AG08396 (cell line): ENCODE results near the gene DVL2.
A peak's percentile ranks its signal among the peaks of the same experiment; 100 is the strongest.
"Not testable (repeated sequence)": the region's sequence is repeated elsewhere in the genome, so short reads cannot be mapped to it uniquely, and the experiment has no call there.

Experiments used
- DNase-seq: peaks from one replicate; pipeline ENCODE4 v3.0.0; 2012; ENCODE audit warnings: low spot score, mixed read lengths

DVL2 gene

DNA sequence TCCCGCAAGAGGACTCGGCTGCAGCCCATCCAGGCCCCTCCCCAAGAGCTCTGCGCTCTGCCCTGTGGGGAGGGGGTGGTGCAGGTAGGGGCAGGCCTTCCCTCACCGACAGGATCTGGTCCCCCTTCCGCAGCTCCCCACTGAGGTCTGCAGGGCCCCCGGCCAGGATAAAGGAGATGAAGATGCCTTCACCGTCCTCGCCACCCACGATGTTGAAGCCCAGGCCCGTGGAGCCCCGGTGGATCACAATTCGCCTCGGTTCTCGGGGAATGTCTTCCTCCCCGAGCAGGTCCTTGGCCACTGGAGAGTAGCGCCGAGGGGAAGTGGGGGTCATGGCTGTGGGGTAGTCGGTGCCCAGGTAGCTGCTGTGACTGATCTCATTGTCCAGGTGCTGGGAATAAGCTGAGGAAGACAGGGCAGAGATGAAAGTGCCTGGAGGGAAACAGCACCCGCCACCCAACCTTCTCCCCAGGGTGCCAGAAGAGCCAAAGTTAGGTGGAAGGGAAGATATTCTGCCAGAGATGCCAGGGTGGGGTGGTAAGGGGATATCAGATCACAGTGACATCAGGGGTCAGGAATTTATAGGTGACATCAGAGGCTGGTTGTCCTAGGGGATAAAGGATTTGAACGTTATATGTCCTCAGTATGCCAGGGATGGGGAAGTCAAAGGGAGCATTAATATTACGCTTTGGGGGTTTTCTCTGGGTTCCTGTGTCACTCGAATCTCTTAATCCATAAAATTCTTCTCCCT, 37.5 kb downstream of the DVL2 start:
- no peak for DNase-seq

- no peak for DNase-seq
These were observed 38.3 kb downstream of the DVL2 start for GRCh38 chr17:7195971-7196370.

GRCh38 chr17:7192271-7192937, 41.9 kb downstream of the DVL2 start:
- DNase-seq, result no peak

DNA sequence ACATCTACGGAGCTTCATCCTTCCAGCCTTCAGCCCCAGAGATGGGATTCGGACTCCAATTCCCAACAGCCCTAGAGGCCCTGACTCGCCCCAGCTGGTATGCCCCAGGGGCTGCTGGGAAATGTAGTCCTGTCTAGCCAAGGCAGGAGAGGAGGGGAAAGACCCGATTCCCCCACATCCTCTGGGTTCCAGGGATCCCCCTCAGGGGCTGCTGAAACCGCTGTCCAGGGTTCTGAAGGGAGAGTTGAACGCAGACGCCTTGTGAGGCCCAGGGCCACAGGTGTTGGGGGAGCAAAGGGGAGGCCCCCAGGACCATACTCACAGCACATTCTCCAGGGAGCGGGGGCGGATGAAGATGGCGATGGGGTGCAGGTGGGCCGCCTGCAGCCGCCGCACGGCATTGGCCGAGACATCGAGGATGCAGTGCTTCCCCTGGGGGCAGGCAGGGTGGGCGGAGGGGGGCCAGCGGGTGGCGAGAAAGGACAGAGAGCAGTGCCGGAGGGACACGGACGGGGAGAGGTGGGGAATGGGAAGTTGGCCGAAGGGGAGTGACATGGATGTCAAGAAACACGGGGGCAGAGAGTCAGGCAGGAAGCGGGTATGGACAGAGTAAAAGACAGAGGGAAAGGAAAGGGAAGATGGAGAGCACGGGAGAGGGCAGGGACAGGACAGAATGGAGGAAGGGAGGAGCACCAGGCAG, 42.6 kb downstream of the DVL2 start:
- DNase-seq, result peak; percentile 75

- no peak for DNase-seq
These were observed 43.2 kb downstream of the DVL2 start for GRCh38 chr17:7191069-7191468.

DNA sequence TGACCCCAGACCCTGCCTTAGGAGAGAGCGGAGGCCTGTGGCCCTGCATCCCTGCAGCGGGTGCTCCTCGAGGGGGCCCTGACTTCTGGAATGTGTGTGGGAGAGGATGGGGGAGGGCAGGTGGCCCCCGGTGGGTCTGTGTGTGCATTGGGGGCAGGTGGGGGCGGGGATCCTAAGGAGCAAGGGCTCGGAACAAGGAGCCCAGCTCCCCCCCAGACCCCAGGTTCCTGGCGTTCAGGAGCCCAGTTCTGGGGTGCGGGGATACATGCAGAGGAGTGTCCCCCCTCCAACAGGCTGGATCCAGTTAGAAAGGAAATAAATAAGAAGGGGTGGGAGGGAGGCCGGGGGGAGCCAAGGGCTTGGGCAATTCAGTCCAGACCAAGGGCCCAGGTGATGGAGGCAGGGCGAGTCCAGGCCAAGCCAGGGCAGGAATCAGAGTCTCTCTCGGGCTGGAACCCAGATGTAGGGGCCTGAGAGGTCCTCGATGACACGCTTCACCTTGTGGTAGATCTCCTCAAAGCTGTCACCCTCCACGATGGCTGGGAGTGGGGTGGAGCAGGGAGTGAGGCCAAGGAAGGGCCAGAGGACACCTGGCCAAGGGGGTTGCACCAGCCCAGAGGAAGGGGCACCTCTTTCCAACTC, 43.9 kb downstream of the DVL2 start:
- no peak for DNase-seq

DNA sequence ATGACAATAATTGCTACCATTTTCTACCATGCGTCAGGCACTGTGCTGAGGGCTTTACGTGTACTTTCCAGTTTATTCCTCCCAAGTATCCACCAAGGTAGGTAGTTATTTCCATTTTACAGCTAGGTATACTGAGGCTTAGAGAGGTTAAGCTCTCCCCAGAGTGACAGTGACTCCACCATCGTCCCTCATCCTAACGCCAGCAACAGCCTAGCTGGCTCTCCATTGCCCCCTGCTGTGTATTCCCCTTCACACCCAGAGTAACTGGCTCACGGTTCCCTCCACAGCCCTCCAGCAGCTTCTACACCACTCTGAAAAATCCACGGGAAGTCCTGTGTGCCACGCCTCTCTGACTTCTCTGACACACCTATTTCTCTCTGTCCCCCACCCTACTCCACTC, 48.1 kb downstream of the DVL2 start:
- DNase-seq, result no peak

DNA sequence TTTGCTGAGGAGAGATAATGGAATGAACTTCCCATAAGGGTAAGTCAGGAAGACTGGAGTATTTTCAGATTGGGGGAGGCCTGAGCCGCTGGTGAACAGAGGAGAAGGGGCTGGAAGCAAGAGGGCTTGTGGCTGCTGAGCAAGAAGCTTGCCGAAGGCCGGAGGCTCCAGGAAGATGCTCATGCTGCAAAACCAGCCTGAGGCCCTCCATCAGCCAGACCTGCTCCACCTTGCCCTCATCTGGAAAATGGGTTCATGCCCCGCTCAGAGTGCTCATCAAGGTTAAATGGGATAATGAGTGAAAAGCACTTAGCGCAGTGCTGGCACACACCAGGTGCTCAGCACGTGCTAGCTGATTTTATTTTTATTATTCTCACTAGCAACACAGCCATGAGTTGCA, 49.7 kb downstream of the DVL2 start:
- no peak for DNase-seq

- DNase-seq, result no peak
These were observed 50.2 kb downstream of the DVL2 start for GRCh38 chr17:7184091-7184488.

GRCh38 chr17:7183433-7184090, 50.8 kb downstream of the DVL2 start:
- DNase-seq, result no peak

- not testable (repeated sequence) for DNase-seq
These were observed 52.2 kb downstream of the DVL2 start for GRCh38 chr17:7182101-7182500.

GRCh38 chr17:7179317-7180254, 54.7 kb downstream of the DVL2 start, which contains the start of gene ASGR1:
TSS of gene ASGR1 (minus strand) at chr17:7179370. CDS start at chr17:7178563, 807 bp downstream.
- no peak for DNase-seq

DNA sequence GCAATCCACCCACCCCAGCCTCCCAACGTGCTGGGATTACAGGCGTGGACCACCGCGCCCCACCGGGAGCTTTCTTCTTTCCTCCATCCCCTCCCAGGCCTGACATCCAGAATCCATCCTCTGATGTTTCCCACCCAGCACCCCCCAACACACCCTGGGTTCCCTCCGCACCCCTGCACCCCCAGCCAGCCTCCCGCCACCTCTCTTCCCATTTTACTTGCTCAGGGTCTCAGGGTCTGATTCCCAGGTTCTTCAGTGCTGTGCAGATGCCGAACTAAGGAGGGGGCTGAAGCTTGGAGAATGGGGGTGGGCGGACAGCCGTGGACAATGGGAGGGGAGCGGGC, 55.4 kb downstream of the DVL2 start:
- DNase-seq, result no peak

DNA sequence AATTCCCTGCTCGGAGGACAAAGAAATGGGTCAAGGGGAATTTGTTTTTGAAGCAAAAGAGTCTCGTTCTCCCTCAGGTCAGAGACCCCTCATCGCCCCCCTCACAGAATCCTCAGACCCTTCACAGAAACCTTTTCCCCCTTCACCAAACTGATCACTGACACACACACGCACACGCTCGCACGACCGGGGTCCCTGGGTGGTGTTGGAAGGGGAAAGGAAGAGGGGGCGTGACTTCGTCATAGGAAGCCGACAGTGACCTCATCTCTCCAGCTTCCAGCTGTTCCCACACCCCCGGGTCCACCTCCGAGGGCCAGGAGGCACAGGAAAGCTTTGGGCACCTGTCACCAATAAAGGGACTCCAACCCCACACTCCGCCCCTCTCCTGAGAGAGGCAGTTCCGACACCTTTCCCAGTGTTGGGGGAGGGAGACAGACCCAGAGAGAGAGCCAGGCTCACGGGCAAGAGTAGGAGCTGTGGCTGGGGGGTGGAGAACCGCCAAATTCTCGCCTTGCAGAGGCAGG, 56.3 kb downstream of the DVL2 start:
- DNase-seq, result peak; percentile 48

DNA sequence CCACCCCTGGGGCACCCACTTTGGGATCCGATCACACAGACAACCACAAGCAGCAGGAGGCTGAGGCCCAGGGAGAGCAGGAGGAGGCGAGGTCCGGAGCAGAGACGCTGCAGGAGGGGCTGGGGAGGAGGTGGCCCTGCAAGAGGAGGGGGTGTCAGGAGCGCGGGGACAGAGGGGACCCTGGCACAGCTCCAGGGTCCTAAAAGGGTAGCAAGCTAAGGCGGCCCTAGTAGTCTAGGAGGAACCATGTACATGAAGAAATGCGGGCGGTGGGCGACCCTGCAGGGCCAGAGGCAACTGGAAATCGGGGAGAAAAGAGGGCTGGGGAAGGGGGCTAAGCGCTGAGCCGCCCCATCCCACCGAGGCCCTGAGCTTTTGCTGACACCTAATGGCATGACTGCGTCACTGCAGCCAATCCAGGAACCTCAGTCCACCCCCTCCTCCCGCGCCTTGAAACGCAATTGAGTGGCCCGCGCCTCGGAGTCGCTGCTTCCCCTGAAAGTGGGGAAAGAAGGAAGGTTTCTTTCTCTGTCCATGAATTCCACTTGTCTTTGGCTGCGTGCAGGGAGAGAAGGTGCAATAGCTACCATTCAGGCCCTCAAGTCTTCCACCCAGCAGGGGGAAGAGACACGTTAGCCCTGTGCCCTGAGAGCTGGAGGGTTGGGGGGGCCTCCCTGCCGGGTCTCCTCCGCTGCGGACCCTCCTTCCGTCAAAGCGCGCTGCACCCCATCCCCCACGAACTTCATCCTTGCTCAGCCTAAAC, 56.9 kb downstream of the DVL2 start:
- DNase-seq, result peak; percentile 91

DNA sequence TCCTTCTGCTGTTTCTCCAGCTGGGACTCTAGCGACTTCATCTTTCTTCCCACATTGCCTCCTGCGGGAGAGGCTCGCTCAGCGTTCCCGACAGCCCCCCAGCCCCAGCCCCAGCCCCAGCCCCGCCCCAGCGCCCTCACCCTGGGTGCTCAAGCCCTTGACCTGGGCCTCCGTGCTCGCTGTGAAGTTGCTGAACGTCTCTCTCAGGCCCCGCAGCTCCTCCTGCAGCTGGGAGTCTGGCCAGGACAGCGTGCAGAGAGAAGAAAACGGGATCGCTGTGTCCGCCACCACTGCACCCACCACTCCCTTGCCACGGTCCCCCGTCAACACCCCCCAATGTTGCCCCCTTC, 57.5 kb downstream of the DVL2 start:
- DNase-seq, result no peak

DNA sequence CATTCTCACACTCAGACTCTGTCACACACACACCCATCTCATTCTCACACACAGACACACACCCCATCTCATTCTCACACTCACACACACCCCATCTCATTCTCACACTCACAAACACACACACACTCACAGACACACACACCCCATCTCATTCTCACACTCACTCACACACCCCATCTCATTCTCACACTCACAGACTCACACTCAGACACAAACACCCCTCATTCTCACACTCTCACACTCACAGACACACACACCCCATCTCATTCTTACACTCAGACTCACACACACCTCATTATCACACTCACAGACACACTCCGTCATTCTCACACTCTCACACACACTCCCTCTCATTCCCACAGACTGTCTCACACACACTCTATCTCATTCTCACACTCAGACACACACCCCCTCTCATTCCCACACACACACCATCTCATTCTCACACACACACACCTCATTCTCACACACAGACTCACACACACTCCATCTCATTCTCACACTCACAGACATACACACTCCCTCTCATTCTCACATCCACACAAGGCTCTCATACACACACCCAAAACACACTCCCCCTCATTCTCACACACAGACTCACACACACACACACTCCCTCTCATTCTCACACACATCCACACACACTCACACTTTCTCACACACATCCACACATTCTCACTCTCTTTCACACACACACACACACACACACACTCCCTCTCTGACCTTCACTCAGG, 58.0 kb downstream of the DVL2 start:
- DNase-seq, result no peak
